Measurements from ENCODE around the gene ANKRD36C.
"Not testable (repeated sequence)": the region's sequence is repeated elsewhere in the genome, so short reads cannot be mapped to it uniquely, and the experiment has no call there.

- not testable (repeated sequence) for TF ChIP-seq CTCF (IDR thresholded peaks at IDR 0.05; ENCODE audit: low read depth, low read length, missing input control); MAX (IDR thresholded peaks at IDR 0.05); RAD21 (IDR thresholded peaks at IDR 0.05)
Observed at GRCh38 chr2:95793970-95794369, 197.7 kb downstream of the ANKRD36C start.
